GM18867 (cell line): ENCODE results near the gene MARCHF3.
"Not testable (repeated sequence)": the region's sequence is repeated elsewhere in the genome, so short reads cannot be mapped to it uniquely, and the experiment has no call there.

Experiments
- ATAC-seq: cut with Tn5 transposase; IDR thresholded peaks from one replicate; pipeline ENCODE4 v1.9.1; 2021; ENCODE audit warnings: mild to moderate bottlenecking, moderate library complexity; ENCODE audit not compliant: unreplicated experiment

MARCHF3 gene

GRCh38 chr5:126924331-126925033 lies 105.9 kb downstream of the MARCHF3 start:
- ATAC-seq = no peak

DNA sequence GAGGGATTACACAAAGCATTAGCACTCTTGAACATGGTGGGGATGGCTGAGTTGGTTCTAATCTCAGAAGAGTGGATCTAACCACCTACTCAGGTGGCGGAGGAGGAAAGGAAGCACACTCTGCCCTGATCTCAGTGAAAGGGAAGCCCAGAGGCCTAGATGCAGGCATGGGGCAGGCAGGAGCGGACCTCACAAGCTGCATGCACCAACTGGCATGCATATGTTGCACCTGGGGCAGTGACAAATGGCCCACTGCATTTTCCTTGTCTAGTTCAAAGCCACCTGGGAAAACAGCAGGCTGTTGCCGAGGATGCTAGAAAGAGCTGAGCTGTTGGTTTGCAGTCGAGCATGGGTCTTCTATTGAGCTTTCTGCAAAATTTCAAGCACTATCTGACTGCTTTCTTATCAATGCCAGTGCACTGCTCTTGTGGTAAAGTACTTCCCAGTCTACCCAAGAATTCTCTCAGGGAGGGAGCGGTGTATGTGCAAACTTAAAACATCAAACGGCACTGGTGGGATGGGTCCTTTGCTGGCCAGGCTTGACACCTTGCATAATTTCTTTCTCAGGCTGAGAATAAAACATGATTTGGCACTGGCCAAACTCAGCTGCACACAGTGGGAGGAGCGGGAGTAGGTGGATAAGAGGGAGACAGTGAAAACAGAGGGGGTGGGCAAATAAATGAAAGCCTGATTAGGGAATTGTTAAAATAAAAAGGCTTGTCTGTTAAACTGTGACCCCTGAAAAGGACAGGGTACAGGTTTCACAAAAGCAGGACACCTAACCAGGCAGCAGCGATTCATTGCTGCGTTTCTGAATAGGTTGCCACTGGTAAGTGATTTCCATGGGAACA lies 108.9 kb downstream of the MARCHF3 start:
- ATAC-seq = no peak

GRCh38 chr5:126920291-126920690 lies 110.1 kb downstream of the MARCHF3 start:
- ATAC-seq = no peak

DNA sequence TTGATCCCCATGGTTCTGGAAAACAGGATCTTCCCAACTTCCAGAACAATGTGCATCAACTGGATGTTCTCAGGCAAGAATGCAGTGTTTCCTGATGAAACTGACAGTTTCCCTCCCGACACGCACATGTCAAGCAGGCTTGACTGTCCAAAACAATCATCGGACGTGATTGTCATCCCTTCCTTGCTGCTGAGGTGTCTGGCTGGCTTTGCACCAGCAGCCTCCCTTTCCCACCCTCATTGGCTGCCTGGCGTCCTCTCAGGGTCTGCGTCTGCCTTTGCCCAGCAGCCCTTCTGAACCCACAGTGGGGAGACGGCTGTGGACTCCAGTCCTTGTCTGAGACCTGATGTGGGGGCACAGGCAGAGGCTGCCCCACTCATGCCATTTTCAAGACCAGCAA lies 110.8 kb downstream of the MARCHF3 start:
- no peak for ATAC-seq

GRCh38 chr5:126918615-126918957 lies 111.8 kb downstream of the MARCHF3 start:
- no peak for ATAC-seq

DNA sequence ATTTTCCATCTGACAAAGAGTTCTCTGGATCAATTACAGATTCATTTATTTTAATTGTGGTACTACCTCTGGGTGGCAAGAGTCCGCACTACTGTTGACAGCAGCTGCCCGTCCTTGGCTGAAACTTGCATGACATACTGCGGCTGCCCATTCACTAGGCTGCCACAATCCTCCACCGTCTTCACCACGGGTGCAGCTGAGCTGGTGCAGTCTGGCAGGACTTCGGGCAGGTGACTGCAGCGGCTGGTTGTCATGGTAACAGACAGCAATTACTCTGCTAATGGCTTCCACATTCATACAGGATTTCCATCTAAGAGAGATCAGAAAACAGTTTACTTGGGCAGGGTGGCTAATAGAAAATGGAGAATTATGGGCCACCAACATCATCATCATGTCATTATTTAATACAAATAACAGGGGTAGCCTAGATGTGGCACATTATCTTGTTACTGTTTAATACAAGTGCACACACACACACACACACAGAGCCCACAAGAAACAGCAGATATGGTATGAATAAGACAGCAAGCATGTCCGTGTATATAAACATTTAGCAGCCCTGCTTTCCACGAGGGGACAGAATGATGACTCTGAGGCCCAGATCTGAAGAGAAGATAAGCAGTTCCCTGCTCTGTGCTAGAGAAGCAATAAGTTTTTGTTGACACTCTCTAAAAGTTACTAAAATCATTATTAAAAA lies 112.3 kb downstream of the MARCHF3 start:
- no peak for ATAC-seq

- ATAC-seq = no peak
Measured at GRCh38 chr5:126915496-126915895, 114.9 kb downstream of the MARCHF3 start.

DNA sequence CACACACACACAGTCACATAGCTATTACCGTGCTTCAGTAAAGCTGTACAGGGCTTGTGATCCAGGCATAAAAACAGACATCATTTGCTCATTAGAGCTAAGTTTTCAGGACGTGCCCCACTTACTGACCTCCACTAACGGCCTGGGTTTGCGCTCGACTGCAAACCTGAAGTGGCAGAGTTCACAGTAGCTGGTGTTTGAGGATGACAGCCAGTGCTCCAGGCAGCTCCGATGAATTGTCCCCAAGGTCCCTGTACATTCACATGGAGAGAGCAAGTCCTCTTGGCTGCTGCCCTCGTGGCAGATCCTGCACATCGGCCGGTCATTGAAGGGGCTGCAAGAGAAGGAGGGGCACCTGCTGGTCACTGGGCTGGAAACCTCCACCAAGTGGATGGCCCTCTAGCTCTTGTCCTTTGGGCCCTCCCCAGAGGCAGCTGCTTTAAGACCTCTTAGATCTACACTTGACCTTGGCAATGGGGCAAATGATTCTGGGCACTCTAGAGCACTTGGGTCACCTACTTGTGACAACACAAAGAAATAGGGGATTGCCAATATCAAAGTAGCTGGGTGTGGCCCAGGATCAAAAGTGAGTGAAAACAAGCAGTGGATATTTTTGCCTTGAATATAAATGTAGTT lies 115.4 kb downstream of the MARCHF3 start:
- no peak for ATAC-seq

DNA sequence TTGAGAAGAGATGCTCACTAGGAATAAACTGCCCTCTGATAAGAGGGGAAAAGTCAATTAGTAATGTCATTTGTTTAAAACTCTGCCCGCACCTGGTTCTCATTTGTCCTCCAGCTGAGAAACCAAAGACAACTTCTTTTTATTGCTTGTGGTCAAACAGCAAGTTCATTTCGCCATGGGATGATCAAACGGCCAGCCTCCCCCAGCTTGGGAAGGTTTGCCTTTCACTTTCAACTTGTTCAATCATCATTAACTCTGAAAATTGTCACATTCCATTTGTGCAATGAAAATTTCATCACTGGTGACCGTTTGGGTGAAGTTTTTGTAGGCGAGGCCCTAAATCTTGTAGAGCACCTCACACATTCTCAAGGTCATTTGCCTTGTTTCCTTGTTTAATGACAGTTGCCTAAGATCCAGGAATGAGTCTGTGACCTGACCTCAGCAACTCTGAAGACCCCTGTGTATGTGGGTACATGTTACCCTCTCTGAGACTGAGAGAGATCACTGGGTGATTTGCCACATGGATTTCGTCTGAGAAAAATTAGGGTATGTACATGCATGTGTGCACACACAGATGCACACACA lies 117.7 kb downstream of the MARCHF3 start:
- ATAC-seq = no peak

DNA sequence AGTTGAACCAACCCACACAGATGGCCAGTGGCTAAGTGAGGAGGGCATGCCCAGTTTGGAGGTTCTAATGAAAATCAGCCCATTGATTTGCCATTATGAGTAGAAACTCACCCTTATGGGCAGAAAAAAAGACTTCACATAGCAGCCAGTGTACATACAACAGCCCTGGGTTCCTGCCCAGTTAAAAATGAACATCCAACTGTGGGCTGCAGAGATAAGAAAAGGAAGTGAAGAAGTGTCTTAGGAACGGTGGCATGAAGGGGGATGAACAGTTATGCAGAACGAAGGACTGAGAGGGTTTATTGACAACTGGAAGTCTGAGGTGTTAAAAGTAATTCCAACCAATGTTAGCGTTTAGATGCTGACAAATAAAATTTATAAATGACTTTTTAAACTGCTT lies 118.4 kb downstream of the MARCHF3 start:
- no peak for ATAC-seq

GRCh38 chr5:126909856-126910255 lies 120.5 kb downstream of the MARCHF3 start:
- no peak for ATAC-seq

DNA sequence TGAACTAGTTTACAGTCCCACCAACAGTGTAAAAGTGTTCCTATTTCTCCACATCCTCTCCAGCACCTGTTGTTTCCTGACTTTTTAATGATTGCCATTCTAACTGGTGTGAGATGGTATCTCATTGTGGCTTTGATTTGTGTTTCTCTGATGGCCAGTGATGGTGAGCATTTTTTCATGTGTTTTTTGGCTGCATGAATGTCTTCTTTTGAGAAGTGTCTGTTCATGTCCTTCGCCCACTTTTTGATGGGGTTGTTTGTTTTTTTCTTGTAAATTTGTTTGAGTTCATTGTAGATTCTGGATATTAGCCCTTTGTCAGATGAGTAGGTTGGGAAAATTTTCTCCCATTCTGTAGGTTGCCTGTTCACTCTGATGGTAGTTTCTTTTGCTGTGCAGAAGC lies 126.0 kb downstream of the MARCHF3 start:
- ATAC-seq = not testable (repeated sequence)

- ATAC-seq = no peak
Measured at GRCh38 chr5:126900796-126901195, 129.6 kb downstream of the MARCHF3 start.

- no peak for ATAC-seq
Measured at GRCh38 chr5:126899476-126899875, 130.9 kb downstream of the MARCHF3 start.

DNA sequence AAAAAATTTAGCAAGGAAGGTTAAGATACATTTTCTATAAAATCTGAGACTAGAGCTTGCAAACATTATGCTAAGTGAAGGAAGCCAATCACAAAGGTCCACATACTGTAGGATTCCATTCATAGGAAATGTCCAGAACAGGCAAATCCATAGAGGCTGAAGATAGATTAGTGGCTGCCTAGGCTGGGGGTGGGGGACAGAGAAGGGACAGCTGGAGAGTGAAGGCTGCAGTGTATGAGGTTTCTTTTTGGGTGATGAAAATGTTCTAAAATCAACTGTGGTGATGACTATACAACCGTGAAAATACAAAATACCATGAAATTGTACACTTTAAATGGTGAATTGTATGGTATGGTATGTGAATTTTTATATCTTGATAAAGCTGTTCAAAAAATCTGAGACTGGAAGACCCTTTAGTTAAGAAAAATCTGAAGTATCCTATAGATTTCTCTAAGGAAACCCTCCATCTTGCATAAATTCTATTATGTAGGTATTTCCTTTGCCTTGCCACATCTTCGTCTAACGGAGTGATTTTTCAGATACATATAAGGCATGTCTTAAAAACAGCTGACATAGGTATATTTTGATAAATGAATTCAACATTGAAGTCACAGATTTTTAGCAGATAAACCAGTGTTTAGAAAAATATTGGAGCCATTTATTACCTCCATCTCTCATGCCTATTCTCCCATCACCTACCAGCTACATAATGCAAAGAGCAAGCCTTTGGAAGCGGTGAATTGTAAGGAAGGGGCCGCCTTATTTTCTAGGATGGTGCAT lies 132.3 kb downstream of the MARCHF3 start:
- ATAC-seq = no peak

DNA sequence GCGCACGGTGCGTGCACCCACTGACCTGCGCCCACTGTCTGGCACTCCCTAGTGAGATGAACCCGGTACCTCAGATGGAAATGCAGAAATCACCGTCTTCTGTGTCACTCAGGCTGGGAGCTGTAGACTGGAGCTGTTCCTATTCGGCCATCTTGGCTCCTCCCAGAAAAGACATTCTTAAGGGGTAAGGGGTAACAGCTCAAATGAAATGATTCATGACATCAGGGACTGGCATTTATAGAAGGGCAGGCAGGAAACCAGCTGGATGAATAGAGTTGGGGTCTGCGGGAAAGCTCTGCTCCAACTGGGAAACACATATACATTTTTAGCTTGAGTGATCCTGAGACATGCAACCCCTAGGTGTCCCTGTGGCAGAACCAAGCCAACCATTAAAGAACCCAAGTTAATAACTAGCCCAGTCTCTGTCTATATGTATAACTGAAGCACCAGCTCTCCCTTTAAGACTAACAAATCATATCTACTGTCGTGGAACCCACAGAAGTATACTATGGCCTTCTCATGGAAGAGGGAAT lies 134.1 kb downstream of the MARCHF3 start:
- no peak for ATAC-seq

DNA sequence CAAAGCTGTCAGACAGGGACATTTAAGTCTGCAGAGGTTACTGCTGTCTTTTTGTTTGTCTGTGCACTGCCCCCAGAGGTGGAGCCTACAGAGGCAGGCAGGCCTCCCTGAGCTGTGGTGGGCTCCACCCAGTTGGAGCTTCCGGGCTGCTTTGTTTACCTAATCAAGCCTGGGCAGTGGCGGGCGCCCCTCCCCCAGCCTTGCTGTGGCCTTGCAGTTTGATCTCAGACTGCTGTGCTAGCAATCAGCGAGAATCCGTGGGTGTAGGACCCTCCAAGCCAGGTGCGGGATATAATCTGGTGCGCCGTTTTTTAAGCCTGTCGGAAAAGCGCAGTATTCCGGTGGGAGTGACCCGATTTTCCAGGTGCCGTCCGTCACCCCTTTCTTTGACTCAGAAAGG lies 134.6 kb downstream of the MARCHF3 start:
- ATAC-seq = not testable (repeated sequence)

DNA sequence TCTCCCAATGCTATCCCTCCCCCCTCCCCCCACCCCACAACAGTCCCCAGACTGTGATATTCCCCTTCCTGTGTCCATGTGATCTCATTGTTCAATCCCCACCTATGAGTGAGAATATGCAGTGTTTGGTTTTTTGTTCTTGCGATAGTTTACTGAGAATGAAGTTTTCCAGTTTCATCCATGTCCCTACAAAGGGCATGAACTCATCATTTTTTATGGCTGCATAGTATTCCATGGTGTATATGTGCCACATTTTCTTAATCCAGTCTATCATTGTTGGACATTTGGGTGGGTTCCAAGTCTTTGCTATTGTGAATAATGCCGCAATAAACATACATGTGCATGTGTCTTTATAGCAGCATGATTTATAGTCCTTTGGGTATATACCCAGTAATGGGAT lies 139.9 kb downstream of the MARCHF3 start:
- ATAC-seq = not testable (repeated sequence)

- ATAC-seq = no peak
Measured at GRCh38 chr5:126888175-126888574, 142.2 kb downstream of the MARCHF3 start.

GRCh38 chr5:126884269-126884819 lies 146.0 kb downstream of the MARCHF3 start:
- no peak for ATAC-seq
